Activated effector memory CD4-positive, alpha-beta T cell treated with Interleukin-2 at 50 U/mL for 16 hours (primary cell): ENCODE results near the gene DNAJA1.

Source experiments
- DNase-seq: peaks from one replicate; pipeline ENCODE4 v3.0.0-alpha.2; 2020

DNAJA1 gene

GRCh38 chr9:33029231-33029786, 4.2 kb downstream of the DNAJA1 start:
- DNase-seq: no peak

DNA sequence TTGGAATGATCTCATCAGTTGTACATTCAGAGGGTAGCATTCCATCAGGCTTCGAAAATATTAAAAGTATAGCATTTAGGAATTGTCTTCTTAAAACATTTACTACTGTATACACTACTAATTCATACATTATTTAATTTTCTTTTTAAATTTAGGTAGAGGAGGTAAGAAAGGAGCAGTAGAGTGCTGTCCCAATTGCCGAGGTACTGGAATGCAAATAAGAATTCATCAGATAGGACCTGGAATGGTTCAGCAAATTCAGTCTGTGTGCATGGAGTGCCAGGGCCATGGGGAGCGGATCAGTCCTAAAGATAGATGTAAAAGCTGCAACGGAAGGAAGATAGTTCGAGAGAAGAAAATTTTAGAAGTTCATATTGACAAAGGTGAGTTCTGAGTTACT, 5.2 kb downstream of the DNAJA1 start:
- no peak for DNase-seq

DNA sequence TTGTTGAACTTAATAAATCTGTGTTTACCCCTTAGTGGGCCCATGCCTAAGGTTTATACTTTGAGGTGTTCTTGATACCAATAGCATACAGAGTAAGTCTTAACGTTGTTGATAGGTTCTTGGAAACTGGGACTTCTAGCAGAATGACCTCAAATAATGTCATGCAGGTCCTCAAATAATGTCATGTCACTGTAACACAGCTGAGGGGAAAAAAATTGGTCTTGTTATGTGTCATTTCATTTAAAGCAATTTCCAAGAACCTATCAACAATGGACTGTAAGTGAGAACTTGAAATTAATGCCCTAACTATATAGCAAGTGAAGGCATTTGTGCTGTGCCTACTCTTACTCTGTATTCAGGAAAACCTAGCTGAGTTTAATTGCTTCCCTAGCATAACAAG, 7.2 kb downstream of the DNAJA1 start:
- no peak for DNase-seq

- no peak for DNase-seq
Observed at GRCh38 chr9:33032865-33033264, 7.8 kb downstream of the DNAJA1 start.

- DNase-seq: no peak
Observed at GRCh38 chr9:33040792-33041431, 15.8 kb downstream of the DNAJA1 start.

GRCh38 chr9:33041432-33042188, 16.5 kb downstream of the DNAJA1 start:
- no peak for DNase-seq

DNA sequence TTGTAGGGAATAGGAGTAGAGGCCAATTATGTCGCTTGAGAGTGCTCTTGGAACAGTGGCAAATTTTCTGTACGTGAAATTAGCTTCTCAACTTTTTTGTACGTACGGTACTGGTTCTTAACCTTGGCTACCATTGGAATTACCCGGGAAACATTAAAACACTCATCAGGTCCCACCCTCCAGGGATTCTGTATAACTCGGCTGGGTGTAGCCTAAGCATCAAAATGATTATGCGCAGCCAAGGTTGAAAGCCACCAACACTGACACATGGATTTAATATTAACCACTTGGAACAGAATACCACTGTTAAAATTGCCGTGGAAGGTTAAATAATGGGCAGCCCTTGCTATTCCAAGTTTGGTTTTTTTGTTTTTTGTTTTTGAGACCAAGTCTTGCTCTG, 17.4 kb downstream of the DNAJA1 start:
- DNase-seq: no peak

- no peak for DNase-seq
Observed at GRCh38 chr9:33043671-33044070, 18.6 kb downstream of the DNAJA1 start.

- peak; percentile 38 for DNase-seq
Observed at GRCh38 chr9:33044162-33044673, 19.1 kb downstream of the DNAJA1 start.

GRCh38 chr9:33044677-33045282, 19.7 kb downstream of the DNAJA1 start:
- no peak for DNase-seq

DNA sequence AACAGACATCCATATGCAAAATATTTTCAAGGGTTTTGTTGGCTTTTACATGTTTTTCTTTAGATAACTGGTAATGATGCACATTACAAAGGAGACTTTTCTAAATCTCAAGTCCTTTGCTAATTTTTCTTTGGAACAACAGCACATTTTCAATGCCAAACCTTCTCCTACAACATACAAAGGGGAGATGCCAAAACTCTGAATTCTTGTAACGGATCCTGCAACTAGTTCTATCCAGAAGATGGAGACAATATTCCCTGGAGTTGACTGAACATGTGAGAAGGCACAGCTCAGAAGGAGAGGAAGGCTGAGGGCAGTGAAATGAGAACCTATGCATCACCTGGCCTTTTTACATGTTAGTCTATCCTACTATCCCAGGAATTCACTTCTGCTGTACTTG, 21.0 kb downstream of the DNAJA1 start:
- DNase-seq: no peak

GRCh38 chr9:33048054-33048465, 23.0 kb downstream of the DNAJA1 start:
- DNase-seq: no peak

GRCh38 chr9:33049680-33050361, 24.7 kb downstream of the DNAJA1 start:
- no peak for DNase-seq

- DNase-seq: no peak
Observed at GRCh38 chr9:33051144-33051543, 26.1 kb downstream of the DNAJA1 start.

DNA sequence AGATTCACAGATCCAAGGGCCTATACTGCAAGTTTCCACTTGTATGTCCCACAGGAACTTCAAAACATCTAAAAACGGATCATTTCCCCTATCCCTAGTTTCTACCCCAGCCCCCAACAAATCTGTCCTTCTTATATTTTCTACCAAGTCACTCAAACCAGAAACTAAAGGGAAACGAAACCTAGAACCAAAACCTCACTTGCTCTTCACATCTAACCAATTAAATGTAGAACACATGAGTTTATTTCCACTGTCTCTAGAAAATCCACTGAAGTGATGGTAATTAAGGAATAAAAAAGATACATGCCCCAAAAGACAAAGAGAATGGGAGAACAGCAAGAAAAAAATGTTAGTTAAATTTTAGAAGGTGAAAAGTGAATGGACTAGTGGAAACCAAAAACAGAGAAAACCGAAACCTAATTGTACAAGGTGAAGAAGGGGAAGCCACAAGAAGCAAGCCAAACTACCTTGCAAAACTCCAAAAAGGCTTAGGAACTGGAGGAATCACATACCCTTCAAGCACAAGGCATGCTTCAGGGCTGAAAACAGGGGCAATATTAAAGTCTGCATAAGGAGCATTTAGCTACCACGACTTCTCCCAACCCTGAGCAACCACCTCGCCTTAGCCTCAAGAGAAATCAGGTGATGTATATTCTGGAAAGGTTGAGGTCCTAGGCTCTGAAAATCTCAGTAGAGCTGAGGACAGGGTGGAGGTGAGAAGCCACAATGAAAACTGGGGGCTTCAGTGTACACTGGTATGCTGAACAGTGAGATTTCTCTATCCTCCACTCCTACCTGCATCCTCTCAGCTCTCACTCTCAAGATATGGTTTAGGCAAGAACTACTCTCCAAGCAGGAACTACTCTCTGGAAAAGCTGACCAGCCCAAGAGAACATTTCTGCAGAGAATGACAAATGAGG, 40.3 kb downstream of the DNAJA1 start:
- no peak for DNase-seq

- no peak for DNase-seq
Observed at GRCh38 chr9:33068991-33069390, 43.9 kb downstream of the DNAJA1 start.

- DNase-seq: peak; percentile 92
Observed at GRCh38 chr9:33076046-33077004, 51.3 kb downstream of the DNAJA1 start, which contains the start of gene SMU1. SMU1 (minus strand) TSS chr9:33076674; CDS start chr9:33076608, 66 bp downstream.

GRCh38 chr9:33080534-33080933, 55.5 kb downstream of the DNAJA1 start:
- no peak for DNase-seq

GRCh38 chr9:33081128-33081851, 56.2 kb downstream of the DNAJA1 start:
- DNase-seq: peak; percentile 33

- DNase-seq: no peak
Observed at GRCh38 chr9:33082128-33082527, 57.1 kb downstream of the DNAJA1 start.
